Thyroid gland (tissue), 4 donors: ENCODE data around the gene TRAF4. TPM values are rescaled to one million over a fixed set of nuclear protein-coding genes. Genes with fewer than 3 reads are reported as not detected.
A peak's percentile ranks its signal among the peaks of the same experiment; 100 is the strongest.

Experiments
- DNase-seq, 2 donors: peaks; one replicate each; pipeline ENCODE4 v3.0.0-alpha.2; 2019
- H3K27ac ChIP-seq, 3 donors: fragments of 200-600 bp; sonication (generic); 1 replicate in 2 of 3; 2 replicates in 1 of 3; pipeline ENCODE4 v1.5.1; 2016 to 2019; ENCODE audit warnings: mild to moderate bottlenecking in 1 of 3, moderate library complexity in 1 of 3
- H3K27me3 ChIP-seq: fragments of 200-600 bp; sonication (generic); one replicate; pipeline ENCODE4 v1.5.1; 2019
- H3K36me3 ChIP-seq, 2 donors: fragments of 200-600 bp; sonication (generic); one replicate each; pipeline ENCODE4 v1.5.1; 2016 to 2019
- H3K4me1 ChIP-seq, 2 donors: fragments of 200-600 bp; sonication (generic); one replicate each; pipeline ENCODE4 v1.5.1; 2017 to 2019
- H3K4me3 ChIP-seq, 3 donors: fragments of 200-600 bp; sonication (generic); replicated peaks in 1 of 3; 1 replicate in 2 of 3; 2 replicates in 1 of 3; pipeline ENCODE4 v1.5.1; 2016; ENCODE audit warnings: mild to moderate bottlenecking in 1 of 3
- H3K9me3 ChIP-seq: fragments of 200-600 bp; sonication (generic); one replicate; pipeline ENCODE4 v1.5.1; 2017
- POLR2A ChIP-seq, 2 donors: fragments of 450-650 bp; IDR thresholded peaks; one replicate each; pipeline ENCODE4 v1.6.1; 2017; ENCODE audit warnings: antibody characterized with exemption in 2 of 2, mild to moderate bottlenecking in 2 of 2, moderate library complexity in 1 of 2
- WGBS, 2 donors: methylation state at CpG; one replicate each; pipeline ENCODE4 v1.1.5; 2017; 5-methylcytosine and 5-hydroxymethylcytosine counted together
- intact Hi-C: fragments of 100-400 bp; cut with DNase I; formaldehyde crosslinking; loops from one replicate; pipeline ENCODE4 v1.15.1; 2023
- total RNA-seq, 4 donors: library from RNA; depleted of rRNA; stranded (reverse); fragments of >200 nt; gene quantifications; one replicate each; pipeline ENCODE4 v1.2.3, GENCODE V29; 2016
- TF ChIP-seq, protein P1 (sequence below), 6 experiments: fragments of 200-600 bp in 3 of 6; fragments of 450-650 bp in 3 of 6; sonication (generic) in 3 of 6; IDR thresholded peaks; one replicate each; pipeline ENCODE4 v1.5.1; 2016 to 2019; ENCODE audit warnings: antibody characterized with exemption in 6 of 6, mild to moderate bottlenecking in 2 of 6, inconsistent platforms in 1 of 6, moderate library complexity in 1 of 6

Gene TRAF4
- total RNA-seq, 4 donors from 2014 or later = 33.3 to 64.3 (median 44.3) TPM

- intact Hi-C loops = no loop called here
- no peak for TF ChIP-seq POLR2A (IDR thresholded peaks at IDR 0.05)
- TF ChIP-seq, protein P1, sequence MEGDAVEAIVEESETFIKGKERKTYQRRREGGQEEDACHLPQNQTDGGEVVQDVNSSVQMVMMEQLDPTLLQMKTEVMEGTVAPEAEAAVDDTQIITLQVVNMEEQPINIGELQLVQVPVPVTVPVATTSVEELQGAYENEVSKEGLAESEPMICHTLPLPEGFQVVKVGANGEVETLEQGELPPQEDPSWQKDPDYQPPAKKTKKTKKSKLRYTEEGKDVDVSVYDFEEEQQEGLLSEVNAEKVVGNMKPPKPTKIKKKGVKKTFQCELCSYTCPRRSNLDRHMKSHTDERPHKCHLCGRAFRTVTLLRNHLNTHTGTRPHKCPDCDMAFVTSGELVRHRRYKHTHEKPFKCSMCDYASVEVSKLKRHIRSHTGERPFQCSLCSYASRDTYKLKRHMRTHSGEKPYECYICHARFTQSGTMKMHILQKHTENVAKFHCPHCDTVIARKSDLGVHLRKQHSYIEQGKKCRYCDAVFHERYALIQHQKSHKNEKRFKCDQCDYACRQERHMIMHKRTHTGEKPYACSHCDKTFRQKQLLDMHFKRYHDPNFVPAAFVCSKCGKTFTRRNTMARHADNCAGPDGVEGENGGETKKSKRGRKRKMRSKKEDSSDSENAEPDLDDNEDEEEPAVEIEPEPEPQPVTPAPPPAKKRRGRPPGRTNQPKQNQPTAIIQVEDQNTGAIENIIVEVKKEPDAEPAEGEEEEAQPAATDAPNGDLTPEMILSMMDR (IDR thresholded peaks at IDR 0.05) = no peak
- DNase-seq = peak; percentile 61 to 72
- H3K27ac ChIP-seq = peak overlapping the region; percentile 91 to 99 (median 95)
- peak overlapping the region; percentile 5 to 99 (median 85) for H3K4me3 ChIP-seq
- peaks cover 44 to 60% of the 10 kb centered on the region in 2 donors for H3K4me1 ChIP-seq
- H3K27me3 ChIP-seq = no peaks in the 10 kb centered on the region
- H3K36me3 ChIP-seq = peaks cover 18 to 26% of the 10 kb centered on the region in 2 donors
- 1 to 4% methylated on average over 18 to 30 of the region's 31 CpGs for WGBS, 2 donors
- no peaks in the 10 kb centered on the region for H3K9me3 ChIP-seq
These were observed 1.4 kb downstream of the TRAF4 start for GRCh38 chr17:28744972-28745785.

- Histone ChIP-seq H3K9me3 (no peaks in the 10 kb centered on the region), H3K27me3 (no peaks in the 10 kb centered on the region), H3K4me1 (peaks cover 44 to 60% of the 10 kb centered on the region in 2 donors), H3K4me3 (peak overlapping the region; percentile 5 to 99 (median 85)), H3K27ac (peak overlapping the region; percentile 91 to 99 (median 95)), H3K36me3 (peaks cover 21 to 26% of the 10 kb centered on the region in 2 donors)
- WGBS, 2 donors = 25 to 46% methylated on average over 3 to 4 of the region's 4 CpGs
- TF ChIP-seq POLR2A (IDR thresholded peaks at IDR 0.05) = peak in 1 of 2 donors; percentile 72
- TF ChIP-seq, protein P1 (IDR thresholded peaks at IDR 0.05) = no peak
- intact Hi-C loops = no loop called here
- DNase-seq = peak; percentile 91 to 95
These were observed 2.1 kb downstream of the TRAF4 start for GRCh38 chr17:28745786-28746411.

GRCh38 chr17:28746611-28747050, 2.8 kb downstream of the TRAF4 start:
- peak; percentile 77 to 88 for DNase-seq
- 18 to 29% methylated on average over 4 to 5 of the region's 5 CpGs for WGBS, 2 donors
- peaks cover 44 to 60% of the 10 kb centered on the region in 2 donors for H3K4me1 ChIP-seq
- no peak for TF ChIP-seq POLR2A (IDR thresholded peaks at IDR 0.05)
- TF ChIP-seq, protein P1 (IDR thresholded peaks at IDR 0.05) = no peak
- H3K36me3 ChIP-seq = peaks cover 22 to 26% of the 10 kb centered on the region in 2 donors
- intact Hi-C loops = no loop called here
- peak overlapping the region in 1 of 3 donors; percentile 99 for H3K4me3 ChIP-seq
- no peaks in the 10 kb centered on the region for H3K9me3 ChIP-seq
- H3K27ac ChIP-seq = peak overlapping the region; percentile 91 to 99 (median 95)
- H3K27me3 ChIP-seq = no peaks in the 10 kb centered on the region

DNA sequence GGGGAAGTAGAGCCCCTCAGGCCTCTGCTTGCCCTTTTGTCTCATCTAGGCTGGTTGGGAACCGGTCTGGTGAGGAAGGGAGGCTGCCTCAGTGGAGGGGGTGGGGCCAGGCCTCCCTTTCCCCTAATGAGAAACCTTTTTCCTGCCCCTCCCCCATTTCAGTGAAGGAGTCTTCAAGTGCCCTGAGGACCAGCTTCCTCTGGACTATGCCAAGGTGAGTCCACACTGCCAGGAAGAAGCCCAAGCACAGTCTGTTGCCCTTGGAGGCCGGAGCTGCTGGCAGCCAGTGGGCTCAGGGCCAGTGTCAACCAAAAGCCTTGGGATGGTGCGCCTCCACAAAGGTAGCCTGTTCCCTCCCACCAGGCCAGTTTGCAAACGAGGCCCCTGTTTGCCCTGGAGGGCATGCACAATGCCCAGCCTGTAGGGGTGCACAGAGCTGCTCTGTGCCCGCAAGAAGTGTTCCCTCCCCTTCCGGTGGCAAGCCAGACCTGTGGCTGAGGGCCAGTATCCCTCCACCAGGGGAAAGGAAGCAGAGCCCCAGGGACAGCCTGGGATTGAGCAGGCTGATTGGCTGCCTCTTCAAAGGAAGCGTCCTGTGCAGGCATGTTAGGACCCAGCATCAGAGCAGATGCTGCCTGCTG, 3.4 kb downstream of the TRAF4 start:
- TF ChIP-seq, protein P1 (IDR thresholded peaks at IDR 0.05) = peak in 1 of 6 experiments; percentile 17
- TF ChIP-seq POLR2A (IDR thresholded peaks at IDR 0.05) = peak in 1 of 2 donors; percentile 12
- peaks cover 44 to 60% of the 10 kb centered on the region in 2 donors for H3K4me1 ChIP-seq
- H3K9me3 ChIP-seq = no peaks in the 10 kb centered on the region
- intact Hi-C loops = no loop called here
- H3K36me3 ChIP-seq = peaks cover 22 to 26% of the 10 kb centered on the region in 2 donors
- peak overlapping the region; percentile 91 to 99 (median 95) for H3K27ac ChIP-seq
- peak; percentile 90 to 91 for DNase-seq
- no peak overlapping the region for H3K4me3 ChIP-seq
- WGBS, 2 donors = 19 to 20% methylated on average over 2 to 7 of the region's 7 CpGs
- H3K27me3 ChIP-seq = no peaks in the 10 kb centered on the region
